HepG2 (cell line): ENCODE measurements around the gene BAZ1B. TPM values are rescaled to one million over a fixed set of nuclear protein-coding genes. Genes with fewer than 3 reads are reported as not detected.
A peak's percentile ranks its signal among the peaks of the same experiment; 100 is the strongest.

ENCODE experiments used
- ATAC-seq: fragments of 200-7000 bp; cut with Tn5 transposase; 3 replicates; pipeline ENCODE4 v1.9.1; 2020; ENCODE audit warnings: mild to moderate bottlenecking, moderate library complexity
- BruUV-seq: library from RNA; stranded (reverse); fragments of 400-500 nt; replicated peaks from 2 replicates; lab custom pipeline; 2021; lab: Mats Ljungman, UMichigan
- CTCF ChIA-PET: fragments of 300-600 bp; formaldehyde crosslinking; extraction: SDS; loops from one replicate; lab custom pipeline; 2021; ENCODE audit warnings: low total read pairs, inconsistent platforms, low intra/inter-chr PET ratio; lab: Yijun Ruan, JAX
- POLR2A ChIA-PET: fragments of 350-600 bp; sonication (Branson Sonifier 250); formaldehyde crosslinking; loops from one replicate; lab custom pipeline; 2020; ENCODE audit warnings: antibody characterized with exemption, inconsistent platforms; lab: Yijun Ruan, JAX
- DNase-seq: peaks from one replicate; pipeline ENCODE4 v3.0.0-alpha.2; 2015; ENCODE audit warnings: low spot score
- FAIRE-seq: peaks from 3 replicates; lab custom pipeline; 2011; peaks lifted over from hg19 to GRCh38; lab: Jason Lieb, UNC
- H2AFZ ChIP-seq: one replicate; pipeline ENCODE4 v1.6.1; 2011; ENCODE audit warnings: low read length, inconsistent platforms
- H3K27ac ChIP-seq: fragments of 300-600 bp; 3 replicates; pipeline ENCODE4 v1.8.0; 2011; ENCODE audit warnings: mixed run types, mild to moderate bottlenecking, mixed read lengths, low read length, inconsistent platforms; ENCODE audit not compliant: insufficient read depth; ENCODE audit errors: extremely low read length
- H3K27me3 ChIP-seq, 2 experiments: fragments of 200-600 bp in 1 of 2; 2 replicates in 1 of 2; 3 replicates in 1 of 2; pipeline versions ENCODE4 v1.6.0 to v1.8.0; 2011; ENCODE audit warnings: low read length in 2 of 2, mild to moderate bottlenecking in 2 of 2, moderate library complexity in 2 of 2, inconsistent platforms in 1 of 2; ENCODE audit not compliant: insufficient read depth in 2 of 2, control insufficient read depth in 1 of 2
- H3K36me3 ChIP-seq, 2 experiments: fragments of 200-600 bp in 1 of 2; replicated peaks in 1 of 2; 2 replicates in 1 of 2; 3 replicates in 1 of 2; pipeline versions ENCODE4 v1.5.1 to v1.8.0; 2011; ENCODE audit warnings: low read length in 2 of 2, inconsistent platforms in 1 of 2; ENCODE audit not compliant: insufficient read depth in 2 of 2, control insufficient read depth in 1 of 2
- H3K4me1 ChIP-seq: 2 replicates; pipeline ENCODE4 v1.5.1; 2012; ENCODE audit warnings: low read length, inconsistent platforms; ENCODE audit not compliant: insufficient read depth
- H3K4me2 ChIP-seq: 2 replicates; pipeline ENCODE4 v1.6.0; 2011; ENCODE audit warnings: low read depth, low read length, inconsistent platforms
- H3K4me3 ChIP-seq, 3 experiments: fragments of 200-600 bp in 1 of 3; sonication (generic), shearing (Covaris generic) in 1 of 3; replicated peaks in 1 of 3; 2 replicates each; pipeline ENCODE4 v1.5.1; 2011 to 2016; ENCODE audit warnings: low read length in 3 of 3, inconsistent platforms in 2 of 3, low read depth in 2 of 3, mild to moderate bottlenecking in 2 of 3, control low read depth in 1 of 3, mixed read lengths in 1 of 3; ENCODE audit not compliant: insufficient read depth in 1 of 3
- H3K79me2 ChIP-seq: one replicate; pipeline ENCODE4 v1.6.1; 2011; ENCODE audit warnings: low read length, inconsistent platforms; ENCODE audit not compliant: insufficient read depth
- H3K9ac ChIP-seq: 2 replicates; pipeline ENCODE4 v1.6.0; 2011; ENCODE audit warnings: mild to moderate bottlenecking, low read depth, low read length, inconsistent platforms; ENCODE audit not compliant: insufficient read depth
- H3K9me3 ChIP-seq: 2 replicates; pipeline ENCODE4 v1.5.1; 2012; ENCODE audit warnings: mild to moderate bottlenecking, low read length
- H4K20me1 ChIP-seq: 2 replicates; pipeline ENCODE4 v1.6.0; 2011; ENCODE audit warnings: inconsistent platforms, mild to moderate bottlenecking, low read length, moderate library complexity; ENCODE audit not compliant: insufficient read depth
- HOXA9 ChIP-seq: sonication (generic); formaldehyde crosslinking; IDR thresholded peaks from 2 replicates; pipeline ENCODE4 v1.8.1; 2022; ENCODE audit warnings: missing genetic modification reagents, mild to moderate bottlenecking, moderate library complexity, borderline replicate concordance
- IKZF1 ChIP-seq: fragments of 450-650 bp; IDR thresholded peaks from 2 replicates; pipeline ENCODE4 v1.7.1; 2016
- KLF9 ChIP-seq: IDR thresholded peaks from 2 replicates; pipeline ENCODE4 v1.6.1; 2016; ENCODE audit warnings: low read depth
- SKI ChIP-seq: fragments of 450-650 bp; IDR thresholded peaks from one replicate; pipeline ENCODE4 v1.6.1; 2018; ENCODE audit warnings: mild to moderate bottlenecking; ENCODE audit not compliant: partially characterized antibody
- YEATS2 ChIP-seq: sonication (generic); formaldehyde crosslinking; IDR thresholded peaks from 2 replicates; pipeline ENCODE4 v1.4.0; 2020; ENCODE audit warnings: missing genetic modification reagents, borderline replicate concordance
- ZFP41 ChIP-seq: sonication (generic); formaldehyde crosslinking; IDR thresholded peaks from 2 replicates; pipeline ENCODE4 v1.4.0; 2020; ENCODE audit warnings: mild to moderate bottlenecking, missing genetic modification reagents, borderline replicate concordance
- ZNF337 ChIP-seq: sonication (generic); formaldehyde crosslinking; IDR thresholded peaks from 2 replicates; pipeline ENCODE4 v1.5.1; 2020; ENCODE audit warnings: missing genetic modification reagents, low read depth, mild to moderate bottlenecking, borderline replicate concordance
- ZNF629 ChIP-seq: sonication (generic); formaldehyde crosslinking; conservative IDR thresholded peaks from 2 replicates; pipeline ENCODE4 v1.5.0; 2020; ENCODE audit warnings: missing genetic modification reagents
- ZNF850 ChIP-seq: sonication (generic); formaldehyde crosslinking; conservative IDR thresholded peaks from 2 replicates; pipeline ENCODE4 v1.9.0; 2021; ENCODE audit warnings: mild to moderate bottlenecking, missing genetic modification reagents
- WGBS: methylation state at CpG from one replicate; pipeline ENCODE4 v1.1.6; 2017; ENCODE audit warnings: low lambda C conversion rate; 5-methylcytosine and 5-hydroxymethylcytosine counted together
- in situ Hi-C: cut with HindIII; loops from 2 replicates; pipeline ENCODE4 v1.10.0; 2017; ENCODE audit warnings: low pct_unique_long_range_greater_than_20kb; ENCODE audit not compliant: extremely low pct_ligation_motif_present
- intact Hi-C: fragments of 100-400 bp; cut with micrococcal nuclease; formaldehyde crosslinking; loops from one replicate; pipeline ENCODE4 v1.10.0; 2022; ENCODE audit not compliant: unreplicated experiment
- polyA plus RNA-seq, 8 experiments: library from polyadenylated mRNA; depleted of rRNA in 3 of 8; stranded (reverse) in 7 of 8; unstranded in 1 of 8; fragments of >200 nt; fragmentation: Illumina TruSeq in 4 of 8; extraction: Trizol in 4 of 8; gene quantifications; 2 replicates each; pipeline versions ENCODE4 v1.2.1 to v1.2.3, GENCODE V29; 2011 to 2016; ENCODE audit warnings: low read depth in 4 of 8, missing spikeins in 1 of 8, mixed read lengths in 1 of 8; ENCODE audit not compliant: insufficient read depth in 1 of 8
- total RNA-seq, 5 experiments: library from RNA; depleted of rRNA; stranded (reverse); fragments of >200 nt; fragmentation: Illumina TruSeq; extraction: Trizol; gene quantifications; 2 replicates each; pipeline ENCODE4 v1.2.3, GENCODE V29; 2016; ENCODE audit warnings: low read depth in 1 of 5
- TF ChIP-seq, protein P1 (sequence below): sonication (generic); formaldehyde crosslinking; IDR thresholded peaks from 2 replicates; pipeline ENCODE4 v1.9.0; 2022; ENCODE audit warnings: missing genetic modification reagents, mild to moderate bottlenecking, borderline replicate concordance
- TF ChIP-seq, protein P2 (sequence below): sonication (generic); formaldehyde crosslinking; IDR thresholded peaks from 2 replicates; pipeline ENCODE4 v1.8.0; 2023; ENCODE audit warnings: mild to moderate bottlenecking, missing genetic modification reagents
- TF ChIP-seq, protein P3 (sequence below): sonication (generic); formaldehyde crosslinking; IDR thresholded peaks from 2 replicates; pipeline ENCODE4 v1.4.0; 2020; ENCODE audit warnings: missing genetic modification reagents, mild to moderate bottlenecking, borderline replicate concordance

BAZ1B gene
- total and polyA plus RNA-seq, 2 of the 13 experiments (the other 11 are each of a cell fraction or from before 2014, with no cell fraction given) = 18.6 to 69.4 TPM

DNA sequence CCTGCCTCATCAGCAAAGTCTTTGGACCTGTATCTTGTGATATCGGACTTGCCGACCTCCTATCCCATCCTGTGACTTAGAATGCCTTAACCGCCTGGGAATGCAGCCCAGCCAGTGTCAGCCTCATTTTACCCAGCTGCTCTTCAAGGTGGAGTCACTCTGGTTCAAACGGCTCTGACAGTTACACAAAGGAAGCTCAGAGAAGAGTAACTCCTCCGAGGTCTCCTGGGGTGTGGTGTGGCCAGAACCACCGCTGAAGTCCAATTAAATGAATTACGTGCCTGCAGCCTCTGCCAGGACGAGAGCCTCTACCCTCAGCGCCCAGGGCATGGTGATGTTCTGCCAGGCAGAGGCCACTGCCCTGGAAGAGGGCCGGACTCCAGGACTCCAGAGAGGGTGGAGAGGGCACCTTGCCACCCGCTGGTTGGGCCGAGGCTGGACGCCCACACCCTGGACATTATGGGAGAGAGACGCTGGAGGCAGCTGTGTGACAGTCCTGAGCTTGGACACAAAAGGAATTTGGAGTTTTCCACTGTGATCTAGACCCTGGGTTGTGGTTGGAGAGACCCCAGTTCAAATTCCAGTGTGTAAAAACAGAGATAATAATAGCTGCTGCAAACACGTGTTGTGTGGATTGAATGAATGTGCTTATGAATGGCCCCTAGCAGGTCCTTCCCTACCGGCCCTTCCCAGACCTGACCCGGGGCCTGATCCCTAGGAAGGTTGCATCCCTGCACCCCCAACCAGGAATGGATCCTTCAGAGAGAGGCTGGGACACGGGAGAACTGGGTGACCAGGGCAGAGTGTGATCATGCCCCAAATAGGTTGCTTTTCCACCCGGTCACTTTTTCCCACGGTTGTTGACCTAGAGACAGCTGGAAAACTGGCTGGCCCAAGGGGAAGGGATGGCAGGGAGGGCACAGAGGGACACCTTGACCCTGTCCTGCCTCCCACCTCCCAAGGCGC is 126.3 kb downstream of the BAZ1B start (continued):
- TF ChIP-seq, protein P1, sequence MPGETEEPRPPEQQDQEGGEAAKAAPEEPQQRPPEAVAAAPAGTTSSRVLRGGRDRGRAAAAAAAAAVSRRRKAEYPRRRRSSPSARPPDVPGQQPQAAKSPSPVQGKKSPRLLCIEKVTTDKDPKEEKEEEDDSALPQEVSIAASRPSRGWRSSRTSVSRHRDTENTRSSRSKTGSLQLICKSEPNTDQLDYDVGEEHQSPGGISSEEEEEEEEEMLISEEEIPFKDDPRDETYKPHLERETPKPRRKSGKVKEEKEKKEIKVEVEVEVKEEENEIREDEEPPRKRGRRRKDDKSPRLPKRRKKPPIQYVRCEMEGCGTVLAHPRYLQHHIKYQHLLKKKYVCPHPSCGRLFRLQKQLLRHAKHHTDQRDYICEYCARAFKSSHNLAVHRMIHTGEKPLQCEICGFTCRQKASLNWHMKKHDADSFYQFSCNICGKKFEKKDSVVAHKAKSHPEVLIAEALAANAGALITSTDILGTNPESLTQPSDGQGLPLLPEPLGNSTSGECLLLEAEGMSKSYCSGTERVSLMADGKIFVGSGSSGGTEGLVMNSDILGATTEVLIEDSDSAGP (CRISPR knock-in tag) = 0 out of 2 replicates have a peak, but pooled peaks have one; percentile 17

DNA sequence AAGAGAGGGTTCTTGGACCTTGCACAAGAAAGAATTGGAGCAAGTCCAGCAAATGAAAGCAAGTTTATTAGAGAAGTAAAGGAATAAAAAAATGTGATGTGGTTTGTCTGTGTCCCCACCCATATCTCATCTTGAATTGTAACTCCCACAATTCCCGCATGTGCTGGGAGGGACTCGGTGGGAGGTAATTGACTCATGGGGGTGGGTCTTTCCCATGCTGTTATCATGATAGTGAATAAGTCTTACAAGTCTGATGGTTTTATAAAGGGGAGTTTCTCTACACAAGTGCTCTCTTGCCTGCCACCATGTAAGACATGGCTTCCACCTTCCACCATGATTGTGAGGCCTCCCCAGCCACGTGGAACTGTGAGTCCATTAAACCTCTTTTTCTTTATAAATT is 127.7 kb downstream of the BAZ1B start:
- Histone ChIP-seq H3K27ac (no peak overlapping the region), H3K36me3 (no peaks in the 10 kb centered on the region), H2AFZ (no peak overlapping the region), H3K4me1 (peaks cover 9% of the 10 kb centered on the region), H4K20me1 (no peaks in the 10 kb centered on the region), H3K9me3 (no peaks in the 10 kb centered on the region), H3K9ac (no peak overlapping the region), H3K4me3 (no peak overlapping the region), H3K27me3 (peaks cover 0 to 7% of the 10 kb centered on the region in 2 experiments; a peak in 3 of 5 replicates), H3K79me2 (no peaks in the 10 kb centered on the region), H3K4me2 (no peak overlapping the region)
- intact Hi-C loops = no loop called here
- ChIA-PET POLR2A (no interaction called here), CTCF (no interaction called here)
- in situ Hi-C loops = no loop called here
- no TSS peak for BruUV-seq
- DNase-seq = no peak
- no peak for FAIRE-seq
- TF ChIP-seq IKZF1 = no peak
- TF ChIP-seq, protein P2, sequence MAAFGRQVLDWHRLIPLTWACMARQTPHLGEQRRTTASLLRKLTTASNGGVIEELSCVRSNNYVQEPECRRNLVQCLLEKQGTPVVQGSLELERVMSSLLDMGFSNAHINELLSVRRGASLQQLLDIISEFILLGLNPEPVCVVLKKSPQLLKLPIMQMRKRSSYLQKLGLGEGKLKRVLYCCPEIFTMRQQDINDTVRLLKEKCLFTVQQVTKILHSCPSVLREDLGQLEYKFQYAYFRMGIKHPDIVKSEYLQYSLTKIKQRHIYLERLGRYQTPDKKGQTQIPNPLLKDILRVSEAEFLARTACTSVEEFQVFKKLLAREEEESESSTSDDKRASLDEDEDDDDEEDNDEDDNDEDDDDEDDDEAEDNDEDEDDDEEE (CRISPR knock-in tag) = no peak
- no peak for TF ChIP-seq SKI
- no peak for TF ChIP-seq KLF9 (CRISPR knock-in tag)
- no peak for TF ChIP-seq HOXA9 (CRISPR knock-in tag)
- no peak for TF ChIP-seq ZNF629 (CRISPR knock-in tag)
- TF ChIP-seq ZNF337 (CRISPR knock-in tag) = no peak
- TF ChIP-seq, protein P3, sequence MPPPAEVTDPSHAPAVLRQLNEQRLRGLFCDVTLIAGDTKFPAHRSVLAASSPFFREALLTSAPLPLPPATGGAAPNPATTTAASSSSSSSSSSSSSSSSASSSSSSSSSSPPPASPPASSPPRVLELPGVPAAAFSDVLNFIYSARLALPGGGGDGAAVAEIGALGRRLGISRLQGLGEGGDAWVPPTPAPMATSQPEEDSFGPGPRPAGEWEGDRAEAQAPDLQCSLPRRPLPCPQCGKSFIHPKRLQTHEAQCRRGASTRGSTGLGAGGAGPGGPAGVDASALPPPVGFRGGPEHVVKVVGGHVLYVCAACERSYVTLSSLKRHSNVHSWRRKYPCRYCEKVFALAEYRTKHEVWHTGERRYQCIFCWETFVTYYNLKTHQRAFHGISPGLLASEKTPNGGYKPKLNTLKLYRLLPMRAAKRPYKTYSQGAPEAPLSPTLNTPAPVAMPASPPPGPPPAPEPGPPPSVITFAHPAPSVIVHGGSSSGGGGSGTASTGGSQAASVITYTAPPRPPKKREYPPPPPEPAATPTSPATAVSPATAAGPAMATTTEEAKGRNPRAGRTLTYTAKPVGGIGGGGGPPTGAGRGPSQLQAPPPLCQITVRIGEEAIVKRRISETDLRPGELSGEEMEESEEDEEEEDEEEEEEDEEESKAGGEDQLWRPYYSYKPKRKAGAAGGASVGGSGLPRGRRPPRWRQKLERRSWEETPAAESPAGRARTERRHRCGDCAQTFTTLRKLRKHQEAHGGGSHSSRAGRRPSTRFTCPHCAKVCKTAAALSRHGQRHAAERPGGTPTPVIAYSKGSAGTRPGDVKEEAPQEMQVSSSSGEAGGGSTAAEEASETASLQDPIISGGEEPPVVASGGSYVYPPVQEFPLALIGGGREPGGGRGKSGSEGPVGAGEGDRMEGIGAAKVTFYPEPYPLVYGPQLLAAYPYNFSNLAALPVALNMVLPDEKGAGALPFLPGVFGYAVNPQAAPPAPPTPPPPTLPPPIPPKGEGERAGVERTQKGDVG = no peak
- TF ChIP-seq ZNF850 = no peak
- TF ChIP-seq ZFP41 (CRISPR knock-in tag) = no peak
- no peak for TF ChIP-seq YEATS2 (CRISPR knock-in tag)
- 67% methylated on average over 3 of the region's 3 CpGs for WGBS
- no peak for ATAC-seq
